ENCODE results near the gene CEP112.

CEP112 gene

DNA sequence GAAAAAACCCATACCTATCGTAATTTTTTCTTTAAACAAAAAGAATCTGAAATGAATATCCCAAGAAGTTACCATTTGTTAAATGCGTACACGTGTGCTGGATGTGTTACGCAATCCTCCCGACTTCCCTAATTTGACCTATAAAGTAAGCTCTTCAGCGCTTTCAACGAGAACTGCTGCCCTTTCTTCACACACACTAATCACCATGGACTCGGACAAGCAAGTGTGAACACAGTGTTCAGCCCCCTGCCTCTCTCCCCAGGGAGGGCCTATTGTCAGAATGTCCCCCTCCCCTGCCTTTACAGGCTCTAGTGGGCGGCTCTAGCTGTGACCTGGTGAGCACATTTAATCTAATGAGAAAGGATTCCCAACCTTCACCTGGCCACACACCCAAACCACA, 216.1 kb downstream of the CEP112 start:
- H3K4me3 ChIP-seq (ENCODE audit: low read depth, low read length), result no peak overlapping the region
- DNase-seq (ENCODE audit: low read depth), result peak; percentile 88
- TF ChIP-seq, protein P1, sequence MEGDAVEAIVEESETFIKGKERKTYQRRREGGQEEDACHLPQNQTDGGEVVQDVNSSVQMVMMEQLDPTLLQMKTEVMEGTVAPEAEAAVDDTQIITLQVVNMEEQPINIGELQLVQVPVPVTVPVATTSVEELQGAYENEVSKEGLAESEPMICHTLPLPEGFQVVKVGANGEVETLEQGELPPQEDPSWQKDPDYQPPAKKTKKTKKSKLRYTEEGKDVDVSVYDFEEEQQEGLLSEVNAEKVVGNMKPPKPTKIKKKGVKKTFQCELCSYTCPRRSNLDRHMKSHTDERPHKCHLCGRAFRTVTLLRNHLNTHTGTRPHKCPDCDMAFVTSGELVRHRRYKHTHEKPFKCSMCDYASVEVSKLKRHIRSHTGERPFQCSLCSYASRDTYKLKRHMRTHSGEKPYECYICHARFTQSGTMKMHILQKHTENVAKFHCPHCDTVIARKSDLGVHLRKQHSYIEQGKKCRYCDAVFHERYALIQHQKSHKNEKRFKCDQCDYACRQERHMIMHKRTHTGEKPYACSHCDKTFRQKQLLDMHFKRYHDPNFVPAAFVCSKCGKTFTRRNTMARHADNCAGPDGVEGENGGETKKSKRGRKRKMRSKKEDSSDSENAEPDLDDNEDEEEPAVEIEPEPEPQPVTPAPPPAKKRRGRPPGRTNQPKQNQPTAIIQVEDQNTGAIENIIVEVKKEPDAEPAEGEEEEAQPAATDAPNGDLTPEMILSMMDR (IDR thresholded peaks at IDR 0.05; ENCODE audit: low read depth, low read length), result no peak
- TF ChIP-seq POLR2A (IDR thresholded peaks at IDR 0.05; ENCODE audit: extremely low read depth, insufficient read length) (no peak), MYC (IDR thresholded peaks at IDR 0.05; ENCODE audit: low read depth, low read length) (peak; percentile 92)
- TF ChIP-seq, protein P2, sequence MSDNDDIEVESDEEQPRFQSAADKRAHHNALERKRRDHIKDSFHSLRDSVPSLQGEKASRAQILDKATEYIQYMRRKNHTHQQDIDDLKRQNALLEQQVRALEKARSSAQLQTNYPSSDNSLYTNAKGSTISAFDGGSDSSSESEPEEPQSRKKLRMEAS (IDR thresholded peaks at IDR 0.05; ENCODE audit: low read depth, low read length), result peak; percentile 92

DNA sequence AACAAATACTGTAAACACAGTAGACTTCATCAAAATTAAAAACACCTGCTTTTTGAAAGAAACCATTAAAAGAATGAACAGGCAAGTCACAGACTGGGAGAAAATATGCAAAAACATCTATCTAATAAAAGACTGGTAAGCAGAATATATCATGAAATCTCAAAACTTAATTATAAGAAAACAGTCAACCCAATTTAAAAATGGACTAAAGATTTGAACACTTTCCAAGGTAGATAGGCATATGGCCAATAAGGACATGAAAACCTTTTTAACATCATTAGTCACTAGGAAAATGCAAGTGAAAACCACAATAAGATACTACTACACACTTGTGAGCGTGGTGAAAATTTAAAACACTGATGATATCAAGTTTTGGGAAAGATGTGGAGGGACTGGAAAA, 218.7 kb downstream of the CEP112 start:
- no peak for DNase-seq (ENCODE audit: low read depth)

DNA sequence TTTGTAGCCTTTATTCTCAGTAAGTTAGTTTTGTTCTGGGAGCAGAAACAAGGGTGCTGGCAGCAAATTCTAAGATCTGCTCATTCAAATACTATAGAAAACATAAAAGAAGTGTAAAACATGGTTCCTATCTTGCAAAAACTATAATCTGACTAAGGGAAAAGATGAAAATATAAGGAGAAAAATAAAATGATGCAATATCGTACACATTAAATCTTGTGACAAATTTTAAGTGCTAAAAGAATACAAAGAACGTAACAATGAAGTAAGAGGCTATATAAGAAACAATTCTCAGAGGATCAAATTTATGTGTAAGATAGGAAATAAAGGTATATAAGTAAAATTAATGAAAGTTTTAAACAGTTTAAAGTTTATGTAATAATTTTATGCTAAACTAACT, 224.6 kb downstream of the CEP112 start:
- no peak overlapping the region for H3K4me3 ChIP-seq (ENCODE audit: low read depth, low read length)
- DNase-seq (ENCODE audit: low read depth), result no peak
- TF ChIP-seq, protein P2 (IDR thresholded peaks at IDR 0.05; ENCODE audit: low read depth, low read length), result no peak
- TF ChIP-seq MYC (IDR thresholded peaks at IDR 0.05; ENCODE audit: low read depth, low read length) (no peak), POLR2A (IDR thresholded peaks at IDR 0.05; ENCODE audit: extremely low read depth, insufficient read length) (no peak)
- TF ChIP-seq, protein P1 (IDR thresholded peaks at IDR 0.05; ENCODE audit: low read depth, low read length), result no peak

More for the DNA sequence above, 218.7 kb downstream of the CEP112 start:
- TF ChIP-seq MYC (IDR thresholded peaks at IDR 0.05; ENCODE audit: low read depth, low read length) (no peak), POLR2A (IDR thresholded peaks at IDR 0.05; ENCODE audit: extremely low read depth, insufficient read length) (no peak)
- TF ChIP-seq, protein P2 (IDR thresholded peaks at IDR 0.05; ENCODE audit: low read depth, low read length), result no peak
- TF ChIP-seq, protein P1 (IDR thresholded peaks at IDR 0.05; ENCODE audit: low read depth, low read length), result no peak
- H3K4me3 ChIP-seq (ENCODE audit: low read depth, low read length), result no peak overlapping the region

DNA sequence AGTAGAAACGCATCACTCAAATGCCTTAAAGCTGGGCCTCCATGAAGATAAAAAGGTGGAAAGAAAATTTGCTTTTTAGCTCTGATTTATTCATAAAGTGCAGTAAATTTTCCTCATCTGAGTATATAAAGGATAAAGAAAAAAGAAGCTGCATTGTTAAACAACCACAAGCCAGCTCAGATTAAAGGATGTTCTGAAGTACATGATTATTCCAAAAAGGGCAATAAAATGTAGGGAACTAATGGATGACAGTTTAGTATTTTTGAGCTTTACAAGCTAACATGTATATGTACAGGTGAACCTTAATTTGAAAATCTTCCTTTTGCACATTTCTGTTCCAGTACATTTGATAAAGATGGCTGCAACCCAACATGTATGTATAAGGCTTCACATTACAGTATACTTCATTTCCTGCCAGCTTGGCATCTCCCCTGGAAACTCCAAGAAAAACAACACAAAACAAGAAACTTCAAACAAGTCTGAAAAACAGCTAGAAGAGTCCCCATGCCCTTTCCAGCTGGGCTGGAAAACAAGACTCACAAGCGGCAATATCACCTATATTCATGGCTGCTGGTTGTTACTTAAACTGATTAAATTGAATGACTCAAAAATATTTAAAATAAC, 225.7 kb downstream of the CEP112 start:
- TF ChIP-seq, protein P2 (IDR thresholded peaks at IDR 0.05; ENCODE audit: low read depth, low read length), result no peak
- no peak for TF ChIP-seq POLR2A (IDR thresholded peaks at IDR 0.05; ENCODE audit: extremely low read depth, insufficient read length)
- TF ChIP-seq, protein P1 (IDR thresholded peaks at IDR 0.05; ENCODE audit: low read depth, low read length), result no peak
- no peak for TF ChIP-seq MYC (IDR thresholded peaks at IDR 0.05; ENCODE audit: low read depth, low read length)
- DNase-seq (ENCODE audit: low read depth), result no peak
- H3K4me3 ChIP-seq (ENCODE audit: low read depth, low read length), result no peak overlapping the region

DNA sequence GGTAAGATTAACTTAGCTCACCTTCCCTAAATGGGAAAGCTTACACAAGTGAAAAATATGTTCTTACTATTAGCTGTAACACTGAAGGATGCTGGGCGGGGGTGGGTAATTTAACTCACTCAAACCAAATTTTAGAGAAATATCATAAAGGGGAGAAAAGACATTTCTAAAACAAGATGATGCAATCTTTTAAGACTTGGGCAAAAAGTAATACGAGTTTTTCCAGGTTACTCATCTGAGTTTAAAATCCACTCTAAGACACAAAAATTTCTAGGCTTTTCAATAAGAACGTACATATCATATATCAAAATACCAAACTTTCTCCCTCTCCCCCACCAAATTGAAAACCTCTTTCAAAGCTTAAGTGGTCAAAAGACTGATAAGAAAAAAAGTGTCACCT, 228.8 kb downstream of the CEP112 start:
- no peak for DNase-seq (ENCODE audit: low read depth)
- TF ChIP-seq POLR2A (IDR thresholded peaks at IDR 0.05; ENCODE audit: extremely low read depth, insufficient read length), result no peak
- TF ChIP-seq, protein P2 (IDR thresholded peaks at IDR 0.05; ENCODE audit: low read depth, low read length), result no peak
- no peak for TF ChIP-seq MYC (IDR thresholded peaks at IDR 0.05; ENCODE audit: low read depth, low read length)
- TF ChIP-seq, protein P1 (IDR thresholded peaks at IDR 0.05; ENCODE audit: low read depth, low read length), result no peak
- H3K4me3 ChIP-seq (ENCODE audit: low read depth, low read length), result no peak overlapping the region

All from NB4 (cell line).